DOHH2 (cell line): ENCODE data around the gene GCG.

Experiments used
- H3F3A ChIP-seq: fragments of 200-600 bp; sonication (generic), shearing (Covaris generic); 2 replicates; pipeline ENCODE4 v1.6.0; 2016; ENCODE audit warnings: antibody characterized with exemption, mild to moderate bottlenecking; ENCODE audit not compliant: control insufficient read depth, insufficient read depth
- H3K27ac ChIP-seq: fragments of 200-600 bp; sonication (generic); 2 replicates; pipeline ENCODE4 v1.5.1; 2014; ENCODE audit warnings: low read depth, mild to moderate bottlenecking, low read length, moderate library complexity
- H3K27me3 ChIP-seq: fragments of 200-600 bp; sonication (generic); 2 replicates; pipeline ENCODE4 v1.6.1; 2014; ENCODE audit warnings: mild to moderate bottlenecking, low read length, mixed read lengths; ENCODE audit not compliant: control insufficient read depth
- H3K36me3 ChIP-seq: fragments of 200-600 bp; sonication (generic); 2 replicates; pipeline ENCODE4 v1.6.1; 2014; ENCODE audit warnings: mild to moderate bottlenecking, low read length, moderate library complexity, mixed read lengths; ENCODE audit not compliant: control insufficient read depth
- H3K4me1 ChIP-seq: fragments of 200-600 bp; sonication (generic); 2 replicates; pipeline ENCODE4 v1.6.1; 2014; ENCODE audit warnings: mild to moderate bottlenecking, low read length, mixed read lengths; ENCODE audit not compliant: control insufficient read depth
- H3K4me2 ChIP-seq: fragments of 200-600 bp; sonication (generic); 2 replicates; pipeline ENCODE4 v1.6.0; 2014; ENCODE audit warnings: mild to moderate bottlenecking, low read length, moderate library complexity
- H3K4me3 ChIP-seq: fragments of 200-600 bp; sonication (generic); 2 replicates; pipeline ENCODE4 v1.5.1; 2014; ENCODE audit warnings: mild to moderate bottlenecking, low read length, mixed read lengths
- H3K79me2 ChIP-seq: fragments of 200-600 bp; sonication (generic); 2 replicates; pipeline ENCODE4 v1.6.1; 2014; ENCODE audit warnings: mild to moderate bottlenecking, low read length, mixed read lengths; ENCODE audit not compliant: control insufficient read depth
- H3K9me2 ChIP-seq: fragments of 200-600 bp; sonication (generic); replicated peaks from 2 replicates; pipeline ENCODE4 v1.6.1; 2014; ENCODE audit warnings: mild to moderate bottlenecking, low read length, mixed read lengths; ENCODE audit not compliant: control insufficient read depth
- H3K9me3 ChIP-seq: fragments of 200-600 bp; sonication (generic); 2 replicates; pipeline ENCODE4 v1.6.1; 2014; ENCODE audit warnings: antibody characterized with exemption, low read length, mixed read lengths; ENCODE audit not compliant: control insufficient read depth, insufficient read depth
- H4K20me1 ChIP-seq: fragments of 200-600 bp; sonication (generic); 2 replicates; pipeline ENCODE4 v1.6.0; 2014; ENCODE audit warnings: low read depth, mild to moderate bottlenecking, antibody characterized with exemption, low read length, moderate library complexity; ENCODE audit not compliant: control insufficient read depth, insufficient read depth
- CTCF ChIP-seq: fragments of 200-600 bp; sonication (generic); IDR thresholded peaks from one replicate; pipeline ENCODE4 v1.5.1; 2014; ENCODE audit warnings: antibody characterized with exemption, mild to moderate bottlenecking, low read depth, low read length; ENCODE audit not compliant: poor library complexity, severe bottlenecking
- EZH2phosphoT487 ChIP-seq: fragments of 200-600 bp; sonication (generic); IDR thresholded peaks from 2 replicates; pipeline ENCODE4 v1.6.1; 2017; ENCODE audit warnings: borderline replicate concordance, mild to moderate bottlenecking, antibody characterized with exemption, low read length, moderate library complexity, mixed read lengths

GCG gene

GRCh38 chr2:162152147-162152546 lies at the start of gene GCG:
GCG (minus strand) TSS chr2:162152247; CDS start chr2:162149178, 3,069 bp downstream.
- Histone ChIP-seq H3F3A (no peaks in the 10 kb centered on the region), H3K36me3 (no peaks in the 10 kb centered on the region), H3K27ac (no peak within 1 kb of the TSS), H3K4me3 (no peak within 1 kb of the TSS), H3K9me3 (no peaks in the 10 kb centered on the region), H3K27me3 (peaks cover 13% of the 10 kb centered on the region), H3K4me2 (no peak within 1 kb of the TSS), H3K4me1 (no peaks in the 10 kb centered on the region), H3K79me2 (no peaks in the 10 kb centered on the region), H4K20me1 (no peaks in the 10 kb centered on the region), H3K9me2 (no peaks in the 10 kb centered on the region)
- TF ChIP-seq CTCF (no peak), EZH2phosphoT487 (no peak)

GRCh38 chr2:162200636-162201035 lies 48.6 kb upstream of the GCG start:
- Histone ChIP-seq H3K9me3 (no peaks in the 10 kb centered on the region), H3K4me1 (no peaks in the 10 kb centered on the region), H3K4me2 (no peak overlapping the region), H3K4me3 (no peak overlapping the region), H3K27ac (no peak overlapping the region), H3K36me3 (no peaks in the 10 kb centered on the region), H3K27me3 (no peaks in the 10 kb centered on the region), H3K9me2 (no peaks in the 10 kb centered on the region), H3K79me2 (no peaks in the 10 kb centered on the region), H4K20me1 (no peaks in the 10 kb centered on the region), H3F3A (no peaks in the 10 kb centered on the region)
- TF ChIP-seq CTCF (no peak), EZH2phosphoT487 (no peak)

- Histone ChIP-seq H3K79me2 (no peaks in the 10 kb centered on the region), H3K9me3 (no peaks in the 10 kb centered on the region), H4K20me1 (no peaks in the 10 kb centered on the region), H3F3A (no peaks in the 10 kb centered on the region), H3K4me2 (no peak overlapping the region), H3K4me3 (no peak overlapping the region), H3K27ac (no peak overlapping the region), H3K9me2 (no peaks in the 10 kb centered on the region), H3K4me1 (no peaks in the 10 kb centered on the region), H3K36me3 (no peaks in the 10 kb centered on the region), H3K27me3 (no peaks in the 10 kb centered on the region)
- TF ChIP-seq CTCF: no peak
Measured at GRCh38 chr2:162199913-162200312, 47.9 kb upstream of the GCG start.

GRCh38 chr2:162198239-162198638 lies 46.2 kb upstream of the GCG start:
- Histone ChIP-seq H3K4me3 (no peak overlapping the region), H3K27me3 (no peaks in the 10 kb centered on the region), H3K4me2 (no peak overlapping the region), H3K27ac (no peak overlapping the region), H3K9me3 (no peaks in the 10 kb centered on the region), H3F3A (no peaks in the 10 kb centered on the region), H3K36me3 (no peaks in the 10 kb centered on the region), H4K20me1 (no peaks in the 10 kb centered on the region), H3K79me2 (no peaks in the 10 kb centered on the region), H3K4me1 (no peaks in the 10 kb centered on the region), H3K9me2 (no peaks in the 10 kb centered on the region)
- TF ChIP-seq EZH2phosphoT487: no peak
- TF ChIP-seq CTCF: no peak
